Vagina (tissue), 2 donors: ENCODE results near the gene ANO2. TPM values are rescaled to one million over a fixed set of nuclear protein-coding genes. Genes with fewer than 3 reads are reported as not detected.

ENCODE experiments used
- DNase-seq, 2 donors: peaks; one replicate each; pipeline ENCODE4 v3.0.0-alpha.2; 2017; ENCODE audit errors: extremely low spot score in 2 of 2
- H3K27ac ChIP-seq: fragments of 200-600 bp; sonication (generic); one replicate; pipeline ENCODE4 v1.5.1; 2019
- H3K27me3 ChIP-seq: fragments of 200-600 bp; sonication (generic); one replicate; pipeline ENCODE4 v1.5.1; 2019
- H3K36me3 ChIP-seq, 2 donors: fragments of 200-600 bp; sonication (generic); one replicate each; pipeline ENCODE4 v1.5.1; 2017 to 2019
- H3K4me1 ChIP-seq: fragments of 200-600 bp; sonication (generic); one replicate; pipeline ENCODE4 v1.5.1; 2019
- H3K4me3 ChIP-seq, 2 donors: fragments of 200-600 bp; sonication (generic); 1 replicate in 1 of 2; 2 replicates in 1 of 2; pipeline ENCODE4 v1.5.1; 2016 to 2019
- H3K9me3 ChIP-seq: fragments of 200-600 bp; sonication (generic); one replicate; pipeline ENCODE4 v1.5.1; 2019
- CTCF ChIP-seq, 3 experiments: fragments of 450-650 bp in 2 of 3; fragments of 200-600 bp in 1 of 3; sonication (generic) in 1 of 3; IDR thresholded peaks; one replicate each; pipeline ENCODE4 v1.5.1; 2017 to 2019; ENCODE audit warnings: antibody characterized with exemption in 3 of 3, mild to moderate bottlenecking in 2 of 3, moderate library complexity in 2 of 3
- POLR2A ChIP-seq, 2 donors: fragments of 450-650 bp; IDR thresholded peaks; one replicate each; pipeline ENCODE4 v1.6.1; 2017; ENCODE audit warnings: antibody characterized with exemption in 2 of 2, mild to moderate bottlenecking in 2 of 2, moderate library complexity in 2 of 2
- POLR2AphosphoS5 ChIP-seq, 2 donors: sonication (generic); formaldehyde crosslinking; IDR thresholded peaks; one replicate each; pipeline ENCODE4 v1.9.0; 2017; ENCODE audit warnings: antibody characterized with exemption in 2 of 2, mild to moderate bottlenecking in 2 of 2, low read depth in 1 of 2; ENCODE audit not compliant: insufficient read depth in 1 of 2
- intact Hi-C: fragments of 100-400 bp; cut with DNase I; formaldehyde crosslinking; loops from one replicate; pipeline ENCODE4 v1.15.1; 2023
- total RNA-seq: library from RNA; depleted of rRNA; stranded (reverse); fragments of >200 nt; gene quantifications from one replicate; pipeline ENCODE4 v1.2.3, GENCODE V29; 2016

Gene ANO2
- total RNA-seq, 1 donor from 2014 or later: 18.7 TPM

- Histone ChIP-seq H3K4me3 (no peak overlapping the region), H3K27ac (no peak overlapping the region), H3K9me3 (no peaks in the 10 kb centered on the region), H3K27me3 (no peaks in the 10 kb centered on the region), H3K36me3 (no peaks in the 10 kb centered on the region), H3K4me1 (no peaks in the 10 kb centered on the region)
- no peak for TF ChIP-seq POLR2AphosphoS5 (IDR thresholded peaks at IDR 0.05; ENCODE audit: insufficient read depth in 1 of 2, low read depth in 1 of 2)
- no peak for TF ChIP-seq CTCF (IDR thresholded peaks at IDR 0.05)
- no peak for TF ChIP-seq POLR2A (IDR thresholded peaks at IDR 0.05)
- DNase-seq: no peak
- intact Hi-C loops: loop anchor here (5.0 kb wide), 1 partner anchor 224 kb away; no protein-coding TSS in a partner anchor
Measured at GRCh38 chr12:5650829-5651461, 294.1 kb downstream of the ANO2 start.

GRCh38 chr12:5650281-5650680, 294.8 kb downstream of the ANO2 start:
- Histone ChIP-seq H3K4me1 (no peaks in the 10 kb centered on the region), H3K36me3 (no peaks in the 10 kb centered on the region), H3K9me3 (no peaks in the 10 kb centered on the region), H3K4me3 (no peak overlapping the region), H3K27ac (no peak overlapping the region), H3K27me3 (no peaks in the 10 kb centered on the region)
- DNase-seq: no peak
- intact Hi-C loops: loop anchor here (5.0 kb wide), 1 partner anchor 223 kb away; no protein-coding TSS in a partner anchor
- TF ChIP-seq POLR2A (IDR thresholded peaks at IDR 0.05): no peak
- TF ChIP-seq CTCF (IDR thresholded peaks at IDR 0.05): no peak
- no peak for TF ChIP-seq POLR2AphosphoS5 (IDR thresholded peaks at IDR 0.05; ENCODE audit: insufficient read depth in 1 of 2, low read depth in 1 of 2)

GRCh38 chr12:5648692-5649359, 296.2 kb downstream of the ANO2 start:
- Histone ChIP-seq H3K27ac (no peak overlapping the region), H3K9me3 (no peaks in the 10 kb centered on the region), H3K27me3 (no peaks in the 10 kb centered on the region), H3K4me3 (no peak overlapping the region), H3K4me1 (no peaks in the 10 kb centered on the region), H3K36me3 (no peaks in the 10 kb centered on the region)
- intact Hi-C loops: no loop called here
- no peak for DNase-seq
- peak in 1 of 3 experiments; percentile 37 for TF ChIP-seq CTCF (IDR thresholded peaks at IDR 0.05)
- no peak for TF ChIP-seq POLR2A (IDR thresholded peaks at IDR 0.05)
- TF ChIP-seq POLR2AphosphoS5 (IDR thresholded peaks at IDR 0.05; ENCODE audit: insufficient read depth in 1 of 2, low read depth in 1 of 2): no peak

GRCh38 chr12:5643266-5643665, 301.8 kb downstream of the ANO2 start:
- no peaks in the 10 kb centered on the region for H3K9me3 ChIP-seq
- intact Hi-C loops: no loop called here
- no peaks in the 10 kb centered on the region for H3K36me3 ChIP-seq
- TF ChIP-seq POLR2AphosphoS5 (IDR thresholded peaks at IDR 0.05; ENCODE audit: insufficient read depth in 1 of 2, low read depth in 1 of 2) (no peak), CTCF (IDR thresholded peaks at IDR 0.05) (no peak), POLR2A (IDR thresholded peaks at IDR 0.05) (no peak)
- H3K4me1 ChIP-seq: no peaks in the 10 kb centered on the region
- DNase-seq: no peak
- H3K27me3 ChIP-seq: no peaks in the 10 kb centered on the region
- H3K4me3 ChIP-seq: no peak overlapping the region
- no peak overlapping the region for H3K27ac ChIP-seq

GRCh38 chr12:5637698-5638097, 307.4 kb downstream of the ANO2 start:
- Histone ChIP-seq H3K27me3 (no peaks in the 10 kb centered on the region), H3K4me1 (no peaks in the 10 kb centered on the region), H3K9me3 (no peaks in the 10 kb centered on the region), H3K36me3 (no peaks in the 10 kb centered on the region), H3K27ac (no peak overlapping the region), H3K4me3 (no peak overlapping the region)
- intact Hi-C loops: no loop called here
- DNase-seq: no peak
- TF ChIP-seq POLR2A (IDR thresholded peaks at IDR 0.05): no peak
- no peak for TF ChIP-seq POLR2AphosphoS5 (IDR thresholded peaks at IDR 0.05; ENCODE audit: insufficient read depth in 1 of 2, low read depth in 1 of 2)
- TF ChIP-seq CTCF (IDR thresholded peaks at IDR 0.05): no peak
